Right lobe of liver (tissue), 6 donors: ENCODE data around the gene ATF7. TPM values are rescaled to one million over a fixed set of nuclear protein-coding genes. Genes with fewer than 3 reads are reported as not detected.
"Not testable (repeated sequence)": the region's sequence is repeated elsewhere in the genome, so short reads cannot be mapped to it uniquely, and the experiment has no call there.

Experiments used
- ATAC-seq, 4 donors: fragments of 200-7000 bp; cut with Tn5 transposase; one replicate each; pipeline ENCODE4 v1.9.1; 2020; ENCODE audit warnings: mild to moderate bottlenecking in 4 of 4, moderate library complexity in 4 of 4
- DNase-seq, 3 donors: peaks; one replicate each; pipeline ENCODE4 v3.0.0-alpha.2; 2020
- H3K27ac ChIP-seq, 3 donors: fragments of 200-600 bp; one replicate each; pipeline ENCODE4 v1.8.0; 2022
- H3K27me3 ChIP-seq, 2 donors: fragments of 200-600 bp; one replicate each; pipeline ENCODE4 v1.8.0; 2022
- H3K36me3 ChIP-seq, 4 donors: fragments of 200-600 bp; sonication (generic) in 1 of 4; one replicate each; pipeline versions ENCODE4 v1.5.1 to v1.8.0; 2017 to 2022; ENCODE audit warnings: control low read depth in 1 of 4
- H3K4me1 ChIP-seq, 4 donors: fragments of 200-600 bp; sonication (generic) in 1 of 4; one replicate each; pipeline versions ENCODE4 v1.5.1 to v1.8.0; 2017 to 2022; ENCODE audit warnings: control low read depth in 1 of 4
- H3K4me3 ChIP-seq, 3 donors: fragments of 200-600 bp; one replicate each; pipeline ENCODE4 v1.8.0; 2022
- H3K9me3 ChIP-seq, 4 donors: fragments of 200-600 bp; sonication (generic) in 1 of 4; one replicate each; pipeline versions ENCODE4 v1.5.1 to v1.8.0; 2017 to 2022; ENCODE audit warnings: control low read depth in 1 of 4
- POLR2A ChIP-seq: fragments of 450-650 bp; IDR thresholded peaks from one replicate; pipeline ENCODE4 v1.6.1; 2017; ENCODE audit warnings: antibody characterized with exemption, mild to moderate bottlenecking
- WGBS: methylation state at CpG from one replicate; pipeline ENCODE4 v1.1.6; 2018; ENCODE audit warnings: low coverage, low lambda C conversion rate; ENCODE audit not compliant: insufficient coverage; ENCODE audit errors: missing lambda C conversion rate; 5-methylcytosine and 5-hydroxymethylcytosine counted together
- intact Hi-C, 2 donors: fragments of 100-400 bp; cut with DNase I; formaldehyde crosslinking; loops; one replicate each; pipeline versions ENCODE4 v1.11.2 to v1.14.1; 2022
- total RNA-seq, 6 experiments: library from RNA; depleted of rRNA in 2 of 6; stranded (reverse); fragments of >200 nt in 2 of 6; fragmentation: NEBNext Ultra II Directional in 3 of 6; extraction: Animal tissue kit (Norgen Biotek cat#: 25700) in 3 of 6; gene quantifications; one replicate each; pipeline versions ENCODE4 v1.1.0 to v1.2.4, GENCODE V29; 2016 to 2023
- TF ChIP-seq, protein P1 (sequence below), 4 donors: fragments of 200-600 bp in 3 of 4; fragments of 450-650 bp in 1 of 4; IDR thresholded peaks; one replicate each; pipeline versions ENCODE4 v1.5.1 to v1.8.0; 2016 to 2022; ENCODE audit warnings: antibody characterized with exemption in 4 of 4, mild to moderate bottlenecking in 2 of 4
- donor health status: DM: no; HTN: yes; CAD: no.
- donor health status: DM: no; HTN: no; CAD: no.
- donor health status: DM: no; HTN: no; CAD: no.
- donor health status: DM: no; HTN: yes; CAD: no.
- donor health status: DM: no; HTN: yes; CAD: no.

Gene ATF7
- total RNA-seq, 6 experiments from 2014 or later, result 7.9 to 18.7 (median 12.3) TPM

GRCh38 chr12:53659011-53659551 lies 32.9 kb upstream of the ATF7 start:
- peaks cover 0 to 9% (median 0%) of the 10 kb centered on the region in 4 donors for H3K36me3 ChIP-seq
- peak overlapping the region; percentile 74 to 84 (median 81) for H3K27ac ChIP-seq
- WGBS, result 14% methylated on average over 3 of the region's 3 CpGs
- intact Hi-C loops, result no loop called here
- no peak for TF ChIP-seq POLR2A
- TF ChIP-seq, protein P1, sequence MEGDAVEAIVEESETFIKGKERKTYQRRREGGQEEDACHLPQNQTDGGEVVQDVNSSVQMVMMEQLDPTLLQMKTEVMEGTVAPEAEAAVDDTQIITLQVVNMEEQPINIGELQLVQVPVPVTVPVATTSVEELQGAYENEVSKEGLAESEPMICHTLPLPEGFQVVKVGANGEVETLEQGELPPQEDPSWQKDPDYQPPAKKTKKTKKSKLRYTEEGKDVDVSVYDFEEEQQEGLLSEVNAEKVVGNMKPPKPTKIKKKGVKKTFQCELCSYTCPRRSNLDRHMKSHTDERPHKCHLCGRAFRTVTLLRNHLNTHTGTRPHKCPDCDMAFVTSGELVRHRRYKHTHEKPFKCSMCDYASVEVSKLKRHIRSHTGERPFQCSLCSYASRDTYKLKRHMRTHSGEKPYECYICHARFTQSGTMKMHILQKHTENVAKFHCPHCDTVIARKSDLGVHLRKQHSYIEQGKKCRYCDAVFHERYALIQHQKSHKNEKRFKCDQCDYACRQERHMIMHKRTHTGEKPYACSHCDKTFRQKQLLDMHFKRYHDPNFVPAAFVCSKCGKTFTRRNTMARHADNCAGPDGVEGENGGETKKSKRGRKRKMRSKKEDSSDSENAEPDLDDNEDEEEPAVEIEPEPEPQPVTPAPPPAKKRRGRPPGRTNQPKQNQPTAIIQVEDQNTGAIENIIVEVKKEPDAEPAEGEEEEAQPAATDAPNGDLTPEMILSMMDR (IDR thresholded peaks at IDR 0.05), result no peak
- DNase-seq (peak; percentile 28 to 87 (median 60)), ATAC-seq (peak; percentile 96 to 99 (median 98))
- peak overlapping the region; percentile 13 to 28 (median 25) for H3K4me3 ChIP-seq
- no peaks in the 10 kb centered on the region for H3K27me3 ChIP-seq
- no peaks in the 10 kb centered on the region for H3K9me3 ChIP-seq
- peaks cover 2 to 34% (median 14%) of the 10 kb centered on the region in 4 donors for H3K4me1 ChIP-seq

GRCh38 chr12:53657041-53657440 lies 30.9 kb upstream of the ATF7 start:
- DNase-seq (no peak), ATAC-seq (no peak)
- 97% methylated on average over 4 of the region's 4 CpGs for WGBS
- intact Hi-C loops, result no loop called here
- H3K36me3 ChIP-seq, result no peaks in the 10 kb centered on the region
- no peaks in the 10 kb centered on the region for H3K27me3 ChIP-seq
- no peak overlapping the region for H3K4me3 ChIP-seq
- peaks cover 2 to 34% (median 14%) of the 10 kb centered on the region in 4 donors for H3K4me1 ChIP-seq
- TF ChIP-seq, protein P1 (IDR thresholded peaks at IDR 0.05), result no peak
- TF ChIP-seq POLR2A, result no peak
- H3K27ac ChIP-seq, result no peak overlapping the region
- H3K9me3 ChIP-seq, result no peaks in the 10 kb centered on the region

DNA sequence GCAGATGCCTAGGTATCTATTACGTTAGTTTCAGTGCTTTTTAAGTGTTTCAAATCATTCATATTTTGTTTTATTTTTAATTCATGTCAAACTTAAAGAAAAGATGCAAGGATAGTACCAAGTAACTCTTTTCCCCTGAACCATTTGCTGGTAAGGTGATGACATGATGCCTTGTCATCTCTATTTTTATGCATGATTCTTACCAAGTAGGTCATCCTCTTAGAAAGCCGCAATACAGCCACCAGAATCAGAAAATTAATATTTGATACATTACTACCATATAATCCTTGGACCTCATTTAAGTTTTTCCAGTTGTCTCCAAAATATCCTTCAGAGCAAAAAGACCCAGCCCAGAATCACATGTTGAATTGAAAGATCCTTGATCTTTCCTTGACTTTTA lies 27.4 kb upstream of the ATF7 start:
- intact Hi-C loops, result no loop called here
- 84% methylated on average over 2 of the region's 2 CpGs for WGBS
- H3K4me1 ChIP-seq, result peaks cover 0 to 20% (median 8%) of the 10 kb centered on the region in 4 donors
- no peaks in the 10 kb centered on the region for H3K36me3 ChIP-seq
- no peak overlapping the region for H3K4me3 ChIP-seq
- no peaks in the 10 kb centered on the region for H3K27me3 ChIP-seq
- ATAC-seq, result no peak
- no peak for TF ChIP-seq POLR2A
- TF ChIP-seq, protein P1 (IDR thresholded peaks at IDR 0.05), result no peak
- H3K9me3 ChIP-seq, result no peaks in the 10 kb centered on the region
- no peak overlapping the region for H3K27ac ChIP-seq
- DNase-seq, result no peak

- H3K36me3 ChIP-seq, result no peaks in the 10 kb centered on the region
- no peak overlapping the region for H3K4me3 ChIP-seq
- H3K4me1 ChIP-seq, result peaks cover 0 to 10% (median 3%) of the 10 kb centered on the region in 4 donors
- no peak for ATAC-seq
- H3K9me3 ChIP-seq, result no peaks in the 10 kb centered on the region
- intact Hi-C loops, result no loop called here
- TF ChIP-seq POLR2A, result no peak
- H3K27ac ChIP-seq, result no peak overlapping the region
- no peak for DNase-seq
- no peaks in the 10 kb centered on the region for H3K27me3 ChIP-seq
- WGBS, result 18% methylated on average over 1 of the region's 1 CpG
Observed at GRCh38 chr12:53652366-53652765, 26.2 kb upstream of the ATF7 start.

- H3K4me3 ChIP-seq, result no peak overlapping the region
- WGBS, result 90% methylated on average over 1 of the region's 1 CpG
- H3K27ac ChIP-seq, result no peak overlapping the region
- ATAC-seq, result no peak
- no peaks in the 10 kb centered on the region for H3K9me3 ChIP-seq
- intact Hi-C loops, result no loop called here
- peaks cover 0 to 7% (median 3%) of the 10 kb centered on the region in 4 donors for H3K4me1 ChIP-seq
- H3K27me3 ChIP-seq, result no peaks in the 10 kb centered on the region
- TF ChIP-seq, protein P1 (IDR thresholded peaks at IDR 0.05), result no peak
- no peak for TF ChIP-seq POLR2A
- H3K36me3 ChIP-seq, result no peaks in the 10 kb centered on the region
- DNase-seq, result no peak
Observed at GRCh38 chr12:53651737-53652136, 25.6 kb upstream of the ATF7 start.

- H3K4me1 ChIP-seq, result peaks cover 0 to 13% (median 6%) of the 10 kb centered on the region in 4 donors
- H3K4me3 ChIP-seq, H3K27ac ChIP-seq, ATAC-seq, intact Hi-C loops, H3K27me3 ChIP-seq, H3K36me3 ChIP-seq, H3K9me3 ChIP-seq, DNase-seq: not testable (repeated sequence)
- 85% methylated on average over 4 of the region's 4 CpGs for WGBS
Observed at GRCh38 chr12:53646300-53646699, 20.1 kb upstream of the ATF7 start.
